VCaP (cell line): ENCODE results near the gene KCTD16.

Experiments used
- H3K27ac ChIP-seq: fragments of 450-650 bp; 2 replicates; pipeline ENCODE4 v1.5.1; 2017
- CTCF ChIP-seq: fragments of 450-650 bp; conservative IDR thresholded peaks from 2 replicates; pipeline ENCODE4 v1.5.1; 2017; ENCODE audit warnings: mild to moderate bottlenecking, moderate library complexity

The KCTD16 gene

DNA sequence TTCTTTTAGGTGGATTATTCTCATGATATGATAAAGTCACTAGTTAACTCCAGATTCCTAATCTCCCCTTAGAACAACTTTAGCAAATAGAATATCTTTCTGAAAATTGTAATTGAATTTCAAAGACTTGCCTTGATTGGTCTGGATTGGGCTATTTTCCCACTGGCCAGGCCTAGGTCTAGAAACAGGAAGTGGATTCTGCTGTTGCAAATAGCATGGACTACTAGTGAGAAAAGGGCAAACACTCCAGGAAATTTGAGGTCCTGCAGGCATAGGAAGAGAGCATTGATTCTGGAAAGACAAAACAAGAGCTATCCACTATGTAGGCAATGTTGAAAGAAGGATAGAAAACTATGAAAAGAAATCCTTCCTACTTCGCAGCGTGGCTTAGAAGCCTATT is 113.4 kb downstream of the KCTD16 start:
- TF ChIP-seq CTCF, result no peak

GRCh38 chr5:144284931-144285502 is 114.3 kb downstream of the KCTD16 start:
- no peak overlapping the region for H3K27ac ChIP-seq

More for the DNA sequence above, 113.4 kb downstream of the KCTD16 start:
- no peak overlapping the region for H3K27ac ChIP-seq

GRCh38 chr5:144289277-144289676 is 118.6 kb downstream of the KCTD16 start:
- no peak for TF ChIP-seq CTCF

More at GRCh38 chr5:144284931-144285502, 114.3 kb downstream of the KCTD16 start:
- no peak for TF ChIP-seq CTCF

GRCh38 chr5:144292029-144292428 is 121.4 kb downstream of the KCTD16 start:
- TF ChIP-seq CTCF, result no peak
- no peak overlapping the region for H3K27ac ChIP-seq

More at GRCh38 chr5:144289277-144289676, 118.6 kb downstream of the KCTD16 start:
- H3K27ac ChIP-seq, result no peak overlapping the region

GRCh38 chr5:144295284-144295683 is 124.6 kb downstream of the KCTD16 start:
- no peak overlapping the region for H3K27ac ChIP-seq
- TF ChIP-seq CTCF, result no peak

DNA sequence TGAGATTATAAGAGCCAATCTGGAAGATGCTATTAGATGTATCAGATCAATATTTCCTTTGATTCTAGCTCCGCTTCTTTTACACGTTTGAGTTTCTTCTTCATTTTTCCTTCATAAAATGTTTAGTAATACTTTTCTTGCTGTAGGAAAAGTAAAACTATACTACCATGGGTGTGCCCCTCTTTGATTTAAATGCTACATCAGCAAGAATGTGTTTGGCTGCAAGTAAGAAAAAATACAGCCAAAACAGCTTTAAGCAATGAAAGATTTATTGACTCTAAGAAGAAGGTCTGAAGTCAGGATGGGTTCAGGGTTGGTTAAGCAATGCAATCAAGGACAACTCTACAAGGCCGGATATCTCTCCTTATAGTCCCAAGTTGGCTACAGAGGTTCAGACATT is 126.4 kb downstream of the KCTD16 start:
- no peak for TF ChIP-seq CTCF

GRCh38 chr5:144298658-144299057 is 128.0 kb downstream of the KCTD16 start:
- no peak overlapping the region for H3K27ac ChIP-seq
- no peak for TF ChIP-seq CTCF

More for the DNA sequence above, 126.4 kb downstream of the KCTD16 start:
- H3K27ac ChIP-seq, result no peak overlapping the region
